ENCODE results near the gene SLC25A4. TPM values are rescaled to one million over a fixed set of nuclear protein-coding genes. Genes with fewer than 3 reads are reported as not detected.
A peak's percentile ranks its signal among the peaks of the same experiment; 100 is the strongest.

SLC25A4 gene
- total RNA-seq, 6 experiments from 2014 or later = 24.1 to 36.7 (median 27.0) TPM

DNA sequence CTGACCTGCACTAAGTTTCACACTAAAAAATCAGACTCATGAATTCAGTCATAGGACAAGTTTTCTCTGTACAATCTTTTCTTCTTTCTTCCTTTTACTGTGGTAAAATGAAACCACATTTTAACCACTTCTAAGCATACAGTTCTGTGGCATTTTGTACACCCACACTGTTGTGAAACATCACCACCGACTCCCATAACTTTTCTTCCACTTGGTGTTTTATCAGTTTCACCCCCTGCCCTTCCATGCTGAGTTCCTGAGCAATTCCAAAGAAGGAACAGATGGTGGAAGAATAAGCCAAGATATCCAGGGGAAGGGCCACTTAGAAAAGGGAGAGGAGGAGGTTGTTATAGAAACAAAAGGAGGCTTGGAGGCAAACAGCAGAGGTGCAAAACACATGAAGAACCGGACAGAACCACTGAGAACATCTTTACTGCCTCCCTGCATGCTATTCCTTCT is 22.6 kb downstream of the SLC25A4 start:
- WGBS (ENCODE audit: insufficient coverage, low coverage, low lambda C conversion rate, missing lambda C conversion rate) = 6% methylated on average over 1 of the region's 2 CpGs
- no peak for DNase-seq
- Histone ChIP-seq H3K4me1 (no peaks in the 10 kb centered on the region), H3K27ac (no peak overlapping the region), H3K4me3 (no peak overlapping the region), H3K9me3 (no peaks in the 10 kb centered on the region), H3K27me3 (no peaks in the 10 kb centered on the region), H3K36me3 (peaks cover 0 to 23% (median 9%) of the 10 kb centered on the region in 4 donors)
- ATAC-seq = peak in 3 of 4 donors; percentile 17 to 37 (median 31)
- intact Hi-C loops (cut with DNase I) = no loop called here
- TF ChIP-seq CTCF (IDR thresholded peaks at IDR 0.05) = no peak
- no peak for TF ChIP-seq POLR2A (IDR thresholded peaks at IDR 0.05)

DNA sequence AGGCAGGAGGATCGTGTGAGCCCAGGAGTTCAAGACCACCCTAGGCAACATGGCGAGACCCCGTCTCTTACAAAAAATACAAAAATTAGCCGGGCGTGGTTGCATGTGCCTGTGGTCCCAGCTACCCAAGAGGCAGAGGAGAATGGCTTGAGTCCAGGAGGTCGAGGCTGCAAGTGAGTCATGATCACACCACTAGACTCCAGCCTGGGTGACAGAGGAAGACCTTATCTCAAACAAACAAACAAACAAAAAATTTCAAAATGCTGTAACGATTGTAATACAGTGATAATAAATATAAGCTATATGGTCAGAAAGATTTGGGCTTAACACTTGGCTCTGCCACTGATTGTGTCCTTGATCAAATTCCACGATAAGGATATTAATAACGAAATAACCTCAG is 24.2 kb downstream of the SLC25A4 start:
- TF ChIP-seq CTCF (IDR thresholded peaks at IDR 0.05) (no peak), POLR2A (IDR thresholded peaks at IDR 0.05) (no peak)
- H3K9me3 ChIP-seq = no peaks in the 10 kb centered on the region
- intact Hi-C loops (cut with DNase I) = no loop called here
- ATAC-seq = peak in 1 of 4 donors; percentile 73
- no peak overlapping the region for H3K4me3 ChIP-seq
- WGBS (ENCODE audit: insufficient coverage, low coverage, low lambda C conversion rate, missing lambda C conversion rate) = 46% methylated on average over 5 of the region's 9 CpGs
- H3K27me3 ChIP-seq = no peaks in the 10 kb centered on the region
- no peaks in the 10 kb centered on the region for H3K4me1 ChIP-seq
- H3K27ac ChIP-seq = no peak overlapping the region
- H3K36me3 ChIP-seq = peaks cover 0 to 17% (median 6%) of the 10 kb centered on the region in 4 donors
- DNase-seq = no peak

- TF ChIP-seq CTCF (IDR thresholded peaks at IDR 0.05) (no peak), POLR2A (IDR thresholded peaks at IDR 0.05) (no peak)
- Histone ChIP-seq H3K9me3 (no peaks in the 10 kb centered on the region), H3K4me3 (no peak overlapping the region), H3K4me1 (no peaks in the 10 kb centered on the region), H3K27me3 (no peaks in the 10 kb centered on the region), H3K36me3 (peaks cover 0 to 20% (median 7%) of the 10 kb centered on the region in 4 donors), H3K27ac (no peak overlapping the region)
- intact Hi-C loops (cut with DNase I) = no loop called here
- no peak for DNase-seq
- 85% methylated on average over 2 of the region's 2 CpGs for WGBS (ENCODE audit: insufficient coverage, low coverage, low lambda C conversion rate, missing lambda C conversion rate)
- no peak for ATAC-seq
These were observed 28.5 kb downstream of the SLC25A4 start for GRCh38 chr4:185171373-185172071.

DNA sequence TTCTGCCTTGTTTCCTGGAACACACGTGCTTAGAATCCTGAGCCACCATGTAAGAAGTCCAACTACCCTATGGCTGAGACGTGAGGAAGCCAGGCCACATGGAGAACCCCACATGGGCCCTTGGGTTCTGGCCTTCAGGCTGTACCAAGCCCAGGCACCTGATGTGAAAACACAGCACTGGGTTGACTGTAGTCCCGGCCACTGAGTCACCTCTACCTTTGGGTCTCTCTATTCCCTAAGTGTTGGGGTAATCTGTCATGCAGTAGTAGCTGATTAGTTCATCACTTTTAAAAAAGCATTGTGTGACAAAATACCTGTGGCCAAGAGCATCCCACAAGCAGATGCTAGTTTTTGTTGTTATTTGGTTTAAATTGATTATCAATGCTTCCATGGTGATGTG is 36.4 kb downstream of the SLC25A4 start:
- WGBS (ENCODE audit: insufficient coverage, low coverage, low lambda C conversion rate, missing lambda C conversion rate) = 83% methylated on average over 1 of the region's 3 CpGs
- DNase-seq (no peak), ATAC-seq (no peak)
- Histone ChIP-seq H3K27me3 (no peaks in the 10 kb centered on the region), H3K4me1 (no peaks in the 10 kb centered on the region), H3K27ac (no peak overlapping the region), H3K36me3 (peaks cover 0 to 6% (median 2%) of the 10 kb centered on the region in 4 donors), H3K9me3 (no peaks in the 10 kb centered on the region), H3K4me3 (no peak overlapping the region)
- TF ChIP-seq CTCF (IDR thresholded peaks at IDR 0.05) (no peak), POLR2A (IDR thresholded peaks at IDR 0.05) (no peak)
- intact Hi-C loops (cut with DNase I) = no loop called here

Measured in right lobe of liver (tissue), 6 donors.